Kidney epithelial cell (primary cell): ENCODE measurements around the gene CNTNAP2. TPM values are rescaled to one million over a fixed set of nuclear protein-coding genes. Genes with fewer than 3 reads are reported as not detected.

Experiments
- DNase-seq: peaks from one replicate; pipeline ENCODE4 v3.0.0-alpha.2; 2010; ENCODE audit warnings: low read depth
- H3K27me3 ChIP-seq: 2 replicates; pipeline ENCODE4 v1.6.0; 2011; ENCODE audit warnings: low read length; ENCODE audit not compliant: control insufficient read depth, insufficient read depth
- H3K36me3 ChIP-seq: 2 replicates; pipeline ENCODE4 v1.5.1; 2011; ENCODE audit warnings: low read length; ENCODE audit not compliant: control insufficient read depth, insufficient read depth
- H3K4me3 ChIP-seq: 2 replicates; pipeline ENCODE4 v1.5.1; 2011; ENCODE audit warnings: low read depth, mild to moderate bottlenecking, control low read depth, low read length
- CTCF ChIP-seq: IDR thresholded peaks from 2 replicates; pipeline ENCODE4 v1.5.1; 2011; ENCODE audit warnings: mild to moderate bottlenecking, moderate library complexity, low read length, control low read depth, inconsistent platforms; ENCODE audit not compliant: insufficient read depth, poor library complexity, severe bottlenecking
- total RNA-seq: library from RNA; depleted of rRNA; stranded (reverse); fragments of >200 nt; gene quantifications from 2 replicates; pipeline ENCODE4 v1.2.3, GENCODE V29; 2015

The CNTNAP2 gene
- total RNA-seq, 1 donor from 2014 or later = 14.0 TPM

DNA sequence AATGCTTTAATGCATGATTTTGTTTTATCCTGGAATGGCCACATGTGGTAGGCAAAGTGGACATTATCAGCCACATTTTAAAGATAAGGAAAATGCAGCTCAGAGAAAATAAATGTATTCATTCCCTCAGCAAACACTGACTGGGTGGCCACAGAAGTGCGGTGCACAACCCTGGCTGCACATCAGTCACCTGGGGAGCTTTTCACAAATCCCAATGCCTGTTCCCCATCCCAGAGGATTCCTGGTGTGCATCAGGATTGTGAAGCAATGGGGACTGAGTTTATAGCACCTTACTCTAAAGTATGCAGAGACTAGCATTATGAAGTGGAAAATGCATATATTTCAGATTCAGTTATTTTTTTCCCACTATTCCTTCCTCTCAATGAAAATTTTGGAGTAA lies 2280.5 kb downstream of the CNTNAP2 start:
- no peaks in the 10 kb centered on the region for H3K36me3 ChIP-seq
- no peak for DNase-seq
- no peak overlapping the region for H3K4me3 ChIP-seq
- TF ChIP-seq CTCF = no peak
- peaks cover 5% of the 10 kb centered on the region for H3K27me3 ChIP-seq

- no peak overlapping the region for H3K4me3 ChIP-seq
- DNase-seq = no peak
- peaks cover 5% of the 10 kb centered on the region for H3K27me3 ChIP-seq
- no peaks in the 10 kb centered on the region for H3K36me3 ChIP-seq
- no peak for TF ChIP-seq CTCF
These were observed 2280.9 kb downstream of the CNTNAP2 start for GRCh38 chr7:148397551-148397950.

- no peak for DNase-seq
- H3K27me3 ChIP-seq = peaks cover 5% of the 10 kb centered on the region
- no peak for TF ChIP-seq CTCF
- no peak overlapping the region for H3K4me3 ChIP-seq
- H3K36me3 ChIP-seq = no peaks in the 10 kb centered on the region
These were observed 2281.4 kb downstream of the CNTNAP2 start for GRCh38 chr7:148397985-148398384.

DNA sequence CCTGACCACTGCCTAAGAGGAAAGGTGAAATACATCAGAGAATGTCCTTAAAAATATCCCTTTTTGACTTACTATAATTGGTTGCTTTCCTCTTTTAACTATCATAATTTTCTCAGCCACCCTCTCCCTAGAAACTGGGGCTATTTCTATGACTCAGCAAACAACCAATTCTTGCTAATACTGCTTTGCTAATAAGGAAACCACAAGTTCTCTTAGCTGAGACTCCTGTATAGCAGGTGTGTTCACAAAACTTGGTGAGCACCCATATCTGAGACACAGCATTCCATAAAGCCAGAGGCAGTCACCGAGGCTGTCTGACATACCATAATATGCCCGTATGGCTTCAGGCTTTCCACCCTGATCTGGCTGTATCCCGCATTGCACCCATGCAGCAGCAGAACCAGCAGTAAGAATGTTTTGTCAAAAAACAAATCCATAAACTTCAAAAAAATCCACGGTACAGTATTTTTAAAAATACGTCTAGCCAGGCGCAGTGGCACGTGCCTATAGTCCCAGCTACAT lies 2282.3 kb downstream of the CNTNAP2 start:
- no peak overlapping the region for H3K4me3 ChIP-seq
- peaks cover 5% of the 10 kb centered on the region for H3K27me3 ChIP-seq
- TF ChIP-seq CTCF = no peak
- no peak for DNase-seq
- H3K36me3 ChIP-seq = no peaks in the 10 kb centered on the region

- H3K27me3 ChIP-seq = peaks cover 5% of the 10 kb centered on the region
- no peak for TF ChIP-seq CTCF
These were observed 2283.5 kb downstream of the CNTNAP2 start for GRCh38 chr7:148400101-148400500.

GRCh38 chr7:148402159-148402558 lies 2285.6 kb downstream of the CNTNAP2 start:
- Histone ChIP-seq H3K27me3 (no peaks in the 10 kb centered on the region), H3K36me3 (no peaks in the 10 kb centered on the region), H3K4me3 (no peak overlapping the region)
- no peak for DNase-seq
- no peak for TF ChIP-seq CTCF

More at GRCh38 chr7:148400101-148400500, 2283.5 kb downstream of the CNTNAP2 start:
- Histone ChIP-seq H3K4me3 (no peak overlapping the region), H3K36me3 (no peaks in the 10 kb centered on the region)
- no peak for DNase-seq
